Hepatocyte (in vitro differentiated cells): Measurements from ENCODE around the gene CCT4.

ENCODE experiments used
- EZH2phosphoT487 ChIP-seq: fragments of 200-600 bp; sonication (generic); IDR thresholded peaks from one replicate; pipeline ENCODE4 v1.6.1; 2018; ENCODE audit warnings: antibody characterized with exemption, mild to moderate bottlenecking, low read depth, moderate library complexity; ENCODE audit not compliant: unreplicated experiment, severe bottlenecking
- TF ChIP-seq, protein P1 (sequence below): fragments of 200-600 bp; sonication (generic); IDR thresholded peaks from 2 replicates; pipeline ENCODE4 v1.5.1; 2016; ENCODE audit warnings: antibody characterized with exemption, mild to moderate bottlenecking; ENCODE audit not compliant: poor library complexity

DNA sequence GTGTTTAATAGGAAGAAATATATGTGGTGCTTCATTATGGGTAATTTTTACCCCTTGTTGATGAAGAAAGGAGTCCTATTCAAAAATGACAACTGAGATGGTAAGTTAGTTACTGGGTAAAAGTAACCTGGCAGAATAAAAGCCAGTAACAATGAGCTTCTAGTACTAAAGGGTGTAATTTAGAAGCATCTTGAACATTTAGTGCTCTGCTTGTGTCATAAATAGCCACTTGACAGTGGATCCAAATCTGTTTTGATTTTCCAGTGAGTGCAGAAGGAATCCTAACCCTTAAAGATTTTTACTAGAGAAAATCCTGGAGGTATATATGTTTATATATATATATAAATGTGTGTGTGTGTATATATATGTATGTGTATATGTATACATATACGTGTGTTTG, 32.1 kb upstream of the CCT4 start:
- TF ChIP-seq EZH2phosphoT487, result no peak
- TF ChIP-seq, protein P1, sequence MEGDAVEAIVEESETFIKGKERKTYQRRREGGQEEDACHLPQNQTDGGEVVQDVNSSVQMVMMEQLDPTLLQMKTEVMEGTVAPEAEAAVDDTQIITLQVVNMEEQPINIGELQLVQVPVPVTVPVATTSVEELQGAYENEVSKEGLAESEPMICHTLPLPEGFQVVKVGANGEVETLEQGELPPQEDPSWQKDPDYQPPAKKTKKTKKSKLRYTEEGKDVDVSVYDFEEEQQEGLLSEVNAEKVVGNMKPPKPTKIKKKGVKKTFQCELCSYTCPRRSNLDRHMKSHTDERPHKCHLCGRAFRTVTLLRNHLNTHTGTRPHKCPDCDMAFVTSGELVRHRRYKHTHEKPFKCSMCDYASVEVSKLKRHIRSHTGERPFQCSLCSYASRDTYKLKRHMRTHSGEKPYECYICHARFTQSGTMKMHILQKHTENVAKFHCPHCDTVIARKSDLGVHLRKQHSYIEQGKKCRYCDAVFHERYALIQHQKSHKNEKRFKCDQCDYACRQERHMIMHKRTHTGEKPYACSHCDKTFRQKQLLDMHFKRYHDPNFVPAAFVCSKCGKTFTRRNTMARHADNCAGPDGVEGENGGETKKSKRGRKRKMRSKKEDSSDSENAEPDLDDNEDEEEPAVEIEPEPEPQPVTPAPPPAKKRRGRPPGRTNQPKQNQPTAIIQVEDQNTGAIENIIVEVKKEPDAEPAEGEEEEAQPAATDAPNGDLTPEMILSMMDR, result no peak
